Measurements from ENCODE around the gene PHB1. TPM values are rescaled to one million over a fixed set of nuclear protein-coding genes. Genes with fewer than 3 reads are reported as not detected.
"Not testable (repeated sequence)": the region's sequence is repeated elsewhere in the genome, so short reads cannot be mapped to it uniquely, and the experiment has no call there.

Gene PHB1
- total RNA-seq, 1 donor: 117 TPM

DNA sequence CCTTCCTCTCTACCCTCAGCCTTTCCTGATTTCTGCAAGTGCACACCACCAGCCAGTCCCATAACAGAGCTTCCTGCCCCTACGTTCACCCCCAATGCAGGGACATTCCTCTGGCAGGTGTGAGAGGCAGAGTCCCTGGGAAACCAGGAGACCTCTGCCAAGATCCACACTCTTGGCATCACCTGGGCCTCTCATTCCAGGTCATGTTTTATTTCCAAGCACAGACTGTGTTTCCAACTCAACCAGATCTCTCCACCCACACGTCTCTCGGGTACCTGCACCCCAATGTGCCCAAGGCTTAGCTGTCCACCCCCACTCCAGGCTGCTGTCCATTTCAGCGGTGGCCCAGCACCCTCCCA lies 21.0 kb upstream of the PHB1 start:
- no peak for TF ChIP-seq CTCF (IDR thresholded peaks at IDR 0.05; ENCODE audit: insufficient read depth, low read depth, low read length)
- no peak overlapping the region for H3K4me3 ChIP-seq (ENCODE audit: low read depth, low read length)
- DNase-seq (ENCODE audit: low read depth): no peak

- peak; percentile 45 for DNase-seq (ENCODE audit: low read depth)
- H3K4me3 ChIP-seq (ENCODE audit: low read depth, low read length): no peak overlapping the region
- peak; percentile 72 for TF ChIP-seq CTCF (IDR thresholded peaks at IDR 0.05; ENCODE audit: insufficient read depth, low read depth, low read length)
These were observed 20.4 kb upstream of the PHB1 start for GRCh38 chr17:49434821-49435670.

DNA sequence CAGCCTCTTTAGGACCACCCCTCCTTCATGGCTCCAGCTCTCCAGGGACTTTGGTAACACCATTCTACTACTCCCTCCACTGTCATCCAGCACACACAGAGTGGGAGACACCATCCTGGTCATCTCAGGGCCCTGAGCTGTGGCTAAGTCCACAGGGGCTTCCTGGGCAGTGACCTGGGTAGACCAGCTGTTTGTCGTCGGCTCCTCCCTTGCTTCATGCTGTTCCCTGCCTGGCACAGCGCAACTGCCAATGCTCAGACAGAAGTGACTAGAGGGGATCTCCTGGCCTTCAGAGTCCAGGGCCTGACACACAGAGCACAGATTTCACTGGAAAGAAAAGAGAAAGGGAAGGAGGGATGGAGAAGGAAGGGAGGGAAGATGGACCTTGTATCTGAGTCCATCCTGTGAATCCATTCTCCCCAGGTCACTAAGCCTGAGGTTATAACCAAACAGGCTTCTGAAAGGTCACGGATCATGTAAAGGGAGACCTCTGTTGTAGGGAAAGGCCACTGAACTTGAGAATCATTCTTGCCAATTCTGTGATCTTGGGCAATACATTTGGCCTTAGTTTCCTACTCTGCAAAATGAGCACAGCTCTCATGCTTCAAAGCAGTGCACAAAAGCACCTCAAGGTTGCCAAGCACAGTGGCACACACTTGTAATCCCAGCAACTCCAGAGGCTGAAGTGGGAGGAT lies 18.5 kb upstream of the PHB1 start:
- H3K4me3 ChIP-seq (ENCODE audit: low read depth, low read length): no peak overlapping the region
- no peak for TF ChIP-seq CTCF (IDR thresholded peaks at IDR 0.05; ENCODE audit: insufficient read depth, low read depth, low read length)
- DNase-seq (ENCODE audit: low read depth): no peak

- TF ChIP-seq CTCF (IDR thresholded peaks at IDR 0.05; ENCODE audit: insufficient read depth, low read depth, low read length): no peak
- no peak overlapping the region for H3K4me3 ChIP-seq (ENCODE audit: low read depth, low read length)
- DNase-seq (ENCODE audit: low read depth): no peak
These were observed 17.1 kb upstream of the PHB1 start for GRCh38 chr17:49431743-49432142.

- DNase-seq (ENCODE audit: low read depth): no peak
- TF ChIP-seq CTCF (IDR thresholded peaks at IDR 0.05; ENCODE audit: insufficient read depth, low read depth, low read length): no peak
- H3K4me3 ChIP-seq (ENCODE audit: low read depth, low read length): no peak overlapping the region
These were observed 10.3 kb upstream of the PHB1 start for GRCh38 chr17:49425004-49425286.

DNA sequence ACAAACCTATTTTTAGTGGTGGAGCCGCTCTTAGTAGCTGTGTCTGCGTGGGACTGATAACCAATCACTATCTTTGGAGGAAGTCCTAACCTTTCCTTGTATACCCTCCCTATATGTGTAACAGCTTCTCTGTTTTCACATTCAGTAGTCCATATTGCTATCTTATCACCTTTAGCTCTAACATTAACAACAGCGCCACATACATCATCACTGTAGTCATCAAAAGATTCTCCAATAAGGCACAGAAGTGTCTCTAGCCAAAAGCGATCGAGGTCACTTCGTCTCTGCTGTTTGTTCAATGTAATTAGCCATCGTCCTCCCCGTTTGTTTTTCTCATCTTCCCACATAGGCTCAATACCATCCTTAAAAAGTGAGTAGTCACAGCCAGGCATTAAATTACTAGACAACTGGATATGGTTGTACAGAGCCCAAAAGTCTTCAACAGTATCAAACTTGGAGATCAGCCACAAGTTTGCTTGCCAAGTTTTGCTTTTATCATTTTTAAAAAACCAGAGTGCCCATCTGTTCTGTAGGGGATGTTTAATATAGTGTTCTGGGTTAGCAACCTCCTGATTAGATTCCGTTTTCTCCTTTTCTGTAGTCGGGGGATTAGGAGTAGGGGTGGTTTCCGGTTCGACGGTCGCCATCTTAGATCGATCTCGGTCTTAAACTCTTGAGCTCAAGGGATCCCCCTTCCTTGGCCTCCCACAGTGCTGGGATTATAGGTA lies 9.8 kb upstream of the PHB1 start:
- H3K4me3 ChIP-seq (ENCODE audit: low read depth, low read length); DNase-seq (ENCODE audit: low read depth): not testable (repeated sequence)

- no peak for DNase-seq (ENCODE audit: low read depth)
- H3K4me3 ChIP-seq (ENCODE audit: low read depth, low read length): no peak overlapping the region
- no peak for TF ChIP-seq CTCF (IDR thresholded peaks at IDR 0.05; ENCODE audit: insufficient read depth, low read depth, low read length)
These were observed 8.0 kb upstream of the PHB1 start for GRCh38 chr17:49422714-49423113.

- not testable (repeated sequence) for DNase-seq (ENCODE audit: low read depth); H3K4me3 ChIP-seq (ENCODE audit: low read depth, low read length)
These were observed 5.1 kb upstream of the PHB1 start for GRCh38 chr17:49419761-49420160.

- H3K4me3 ChIP-seq (ENCODE audit: low read depth, low read length); DNase-seq (ENCODE audit: low read depth): not testable (repeated sequence)
These were observed 4.4 kb upstream of the PHB1 start for GRCh38 chr17:49418754-49419740.

All from fibroblast of villous mesenchyme (primary cell).